ENCODE measurements around the gene RPS18.
"Not testable (repeated sequence)": the region's sequence is repeated elsewhere in the genome, so short reads cannot be mapped to it uniquely, and the experiment has no call there.

Gene RPS18

GRCh38 chr6:33271468-33272274, at the start of gene RPS18, which contains the start of gene VPS52:
Gene RPS18, plus strand, starts transcription at chr6:33272075. Its CDS starts 45 bp downstream, at chr6:33272120.
Gene VPS52, minus strand, starts transcription at chr6:33271876. Its CDS starts 201 bp downstream, at chr6:33271675.
- H3K4me3 ChIP-seq (replicated peaks in 1 of 2; ENCODE audit: low read depth in 2 of 2, low read length in 2 of 2), result peak within 1 kb of the TSS; percentile 84 to 95
- peak; percentile 100 for DNase-seq (ENCODE audit: low read depth in 2 of 2)
- no peak for TF ChIP-seq CTCF (IDR thresholded peaks at IDR 0.05; ENCODE audit: low read depth, low read length)

- not testable (repeated sequence) for DNase-seq (ENCODE audit: low read depth in 2 of 2); H3K4me3 ChIP-seq (replicated peaks in 1 of 2; ENCODE audit: low read depth in 2 of 2, low read length in 2 of 2)
Measured at GRCh38 chr6:33226503-33227120, 45.3 kb upstream of the RPS18 start.

- TF ChIP-seq CTCF (IDR thresholded peaks at IDR 0.05; ENCODE audit: low read depth, low read length), result no peak
- no peak overlapping the region for H3K4me3 ChIP-seq (replicated peaks in 1 of 2; ENCODE audit: low read depth in 2 of 2, low read length in 2 of 2)
- DNase-seq (ENCODE audit: low read depth in 2 of 2), result no peak
Measured at GRCh38 chr6:33235221-33235634, 36.6 kb upstream of the RPS18 start.

- DNase-seq (ENCODE audit: low read depth in 2 of 2), result no peak
- TF ChIP-seq CTCF (IDR thresholded peaks at IDR 0.05; ENCODE audit: low read depth, low read length), result no peak
- no peak overlapping the region for H3K4me3 ChIP-seq (replicated peaks in 1 of 2; ENCODE audit: low read depth in 2 of 2, low read length in 2 of 2)
Measured at GRCh38 chr6:33236328-33236727, 35.5 kb upstream of the RPS18 start.

GRCh38 chr6:33236852-33237251, 35.0 kb upstream of the RPS18 start:
- DNase-seq (ENCODE audit: low read depth in 2 of 2), result no peak
- TF ChIP-seq CTCF (IDR thresholded peaks at IDR 0.05; ENCODE audit: low read depth, low read length), result no peak

GRCh38 chr6:33237741-33238140, 34.1 kb upstream of the RPS18 start:
- H3K4me3 ChIP-seq (replicated peaks in 1 of 2; ENCODE audit: low read depth in 2 of 2, low read length in 2 of 2), result no peak overlapping the region
- DNase-seq (ENCODE audit: low read depth in 2 of 2), result no peak
- no peak for TF ChIP-seq CTCF (IDR thresholded peaks at IDR 0.05; ENCODE audit: low read depth, low read length)

More at GRCh38 chr6:33236852-33237251, 35.0 kb upstream of the RPS18 start:
- no peak overlapping the region for H3K4me3 ChIP-seq (replicated peaks in 1 of 2; ENCODE audit: low read depth in 2 of 2, low read length in 2 of 2)

GRCh38 chr6:33241968-33242367, 29.9 kb upstream of the RPS18 start:
- TF ChIP-seq CTCF (IDR thresholded peaks at IDR 0.05; ENCODE audit: low read depth, low read length), result no peak
- DNase-seq (ENCODE audit: low read depth in 2 of 2), result no peak
- no peak overlapping the region for H3K4me3 ChIP-seq (replicated peaks in 1 of 2; ENCODE audit: low read depth in 2 of 2, low read length in 2 of 2)

Measured in cardiac fibroblast (primary cell).